HepG2 (cell line): ENCODE data around the gene BABAM2. TPM values are rescaled to one million over a fixed set of nuclear protein-coding genes. Genes with fewer than 3 reads are reported as not detected.

Experiments used
- ATAC-seq: fragments of 200-7000 bp; cut with Tn5 transposase; 3 replicates; pipeline ENCODE4 v1.9.1; 2020; ENCODE audit warnings: mild to moderate bottlenecking, moderate library complexity
- BruUV-seq: library from RNA; stranded (reverse); fragments of 400-500 nt; replicated peaks from 2 replicates; lab custom pipeline; 2021; lab: Mats Ljungman, UMichigan
- CTCF ChIA-PET: fragments of 300-600 bp; formaldehyde crosslinking; extraction: SDS; loops from one replicate; lab custom pipeline; 2021; ENCODE audit warnings: low total read pairs, inconsistent platforms, low intra/inter-chr PET ratio; lab: Yijun Ruan, JAX
- POLR2A ChIA-PET: fragments of 350-600 bp; sonication (Branson Sonifier 250); formaldehyde crosslinking; loops from one replicate; lab custom pipeline; 2020; ENCODE audit warnings: antibody characterized with exemption, inconsistent platforms; lab: Yijun Ruan, JAX
- DNase-seq: peaks from one replicate; pipeline ENCODE4 v3.0.0-alpha.2; 2015; ENCODE audit warnings: low spot score
- FAIRE-seq: peaks from 3 replicates; lab custom pipeline; 2011; peaks lifted over from hg19 to GRCh38; lab: Jason Lieb, UNC
- H2AFZ ChIP-seq: one replicate; pipeline ENCODE4 v1.6.1; 2011; ENCODE audit warnings: low read length, inconsistent platforms
- H3K27ac ChIP-seq: fragments of 300-600 bp; 3 replicates; pipeline ENCODE4 v1.8.0; 2011; ENCODE audit warnings: mixed run types, mild to moderate bottlenecking, mixed read lengths, low read length, inconsistent platforms; ENCODE audit not compliant: insufficient read depth; ENCODE audit errors: extremely low read length
- H3K27me3 ChIP-seq, 2 experiments: fragments of 200-600 bp in 1 of 2; 2 replicates in 1 of 2; 3 replicates in 1 of 2; pipeline versions ENCODE4 v1.6.0 to v1.8.0; 2011; ENCODE audit warnings: low read length in 2 of 2, mild to moderate bottlenecking in 2 of 2, moderate library complexity in 2 of 2, inconsistent platforms in 1 of 2; ENCODE audit not compliant: insufficient read depth in 2 of 2, control insufficient read depth in 1 of 2
- H3K36me3 ChIP-seq, 2 experiments: fragments of 200-600 bp in 1 of 2; replicated peaks in 1 of 2; 2 replicates in 1 of 2; 3 replicates in 1 of 2; pipeline versions ENCODE4 v1.5.1 to v1.8.0; 2011; ENCODE audit warnings: low read length in 2 of 2, inconsistent platforms in 1 of 2; ENCODE audit not compliant: insufficient read depth in 2 of 2, control insufficient read depth in 1 of 2
- H3K4me1 ChIP-seq: 2 replicates; pipeline ENCODE4 v1.5.1; 2012; ENCODE audit warnings: low read length, inconsistent platforms; ENCODE audit not compliant: insufficient read depth
- H3K4me2 ChIP-seq: 2 replicates; pipeline ENCODE4 v1.6.0; 2011; ENCODE audit warnings: low read depth, low read length, inconsistent platforms
- H3K4me3 ChIP-seq, 3 experiments: fragments of 200-600 bp in 1 of 3; sonication (generic), shearing (Covaris generic) in 1 of 3; replicated peaks in 1 of 3; 2 replicates each; pipeline ENCODE4 v1.5.1; 2011 to 2016; ENCODE audit warnings: low read length in 3 of 3, inconsistent platforms in 2 of 3, low read depth in 2 of 3, mild to moderate bottlenecking in 2 of 3, control low read depth in 1 of 3, mixed read lengths in 1 of 3; ENCODE audit not compliant: insufficient read depth in 1 of 3
- H3K79me2 ChIP-seq: one replicate; pipeline ENCODE4 v1.6.1; 2011; ENCODE audit warnings: low read length, inconsistent platforms; ENCODE audit not compliant: insufficient read depth
- H3K9ac ChIP-seq: 2 replicates; pipeline ENCODE4 v1.6.0; 2011; ENCODE audit warnings: mild to moderate bottlenecking, low read depth, low read length, inconsistent platforms; ENCODE audit not compliant: insufficient read depth
- H3K9me3 ChIP-seq: 2 replicates; pipeline ENCODE4 v1.5.1; 2012; ENCODE audit warnings: mild to moderate bottlenecking, low read length
- H4K20me1 ChIP-seq: 2 replicates; pipeline ENCODE4 v1.6.0; 2011; ENCODE audit warnings: inconsistent platforms, mild to moderate bottlenecking, low read length, moderate library complexity; ENCODE audit not compliant: insufficient read depth
- ASH2L ChIP-seq: fragments of 300-600, 200-600 bp; sonication (generic); IDR thresholded peaks from 2 replicates; pipeline ENCODE4 v1.7.0; 2017; ENCODE audit warnings: low read depth, mild to moderate bottlenecking, moderate library complexity, mixed read lengths, low read length; ENCODE audit not compliant: insufficient read length
- GZF1 ChIP-seq: sonication (generic); formaldehyde crosslinking; IDR thresholded peaks from 2 replicates; pipeline ENCODE4 v1.5.1; 2020; ENCODE audit warnings: mild to moderate bottlenecking, missing genetic modification reagents
- MATR3 ChIP-seq: sonication (generic); formaldehyde crosslinking; IDR thresholded peaks from 2 replicates; pipeline ENCODE4 v1.4.0; 2020; ENCODE audit warnings: missing genetic modification reagents
- NFYC ChIP-seq: IDR thresholded peaks from 2 replicates; pipeline ENCODE4 v1.6.1; 2016; ENCODE audit warnings: missing genetic modification reagents, missing compliant biosample characterization
- RFXANK ChIP-seq: IDR thresholded peaks from 2 replicates; pipeline ENCODE4 v1.6.1; 2016
- SIX1 ChIP-seq: sonication (generic); formaldehyde crosslinking; IDR thresholded peaks from 2 replicates; pipeline ENCODE4 v1.4.0; 2020; ENCODE audit warnings: missing genetic modification reagents, borderline replicate concordance
- ZBTB25 ChIP-seq: IDR thresholded peaks from 2 replicates; pipeline ENCODE4 v1.6.1; 2018; ENCODE audit warnings: missing genetic modification reagents
- ZBTB44 ChIP-seq: sonication (generic); formaldehyde crosslinking; IDR thresholded peaks from 2 replicates; pipeline ENCODE4 v1.4.0; 2020; ENCODE audit warnings: missing genetic modification reagents
- ZFY ChIP-seq: sonication (generic); formaldehyde crosslinking; IDR thresholded peaks from 2 replicates; pipeline ENCODE4 v1.4.0; 2020; ENCODE audit warnings: missing genetic modification reagents
- ZNF33B ChIP-seq: sonication (generic); formaldehyde crosslinking; IDR thresholded peaks from 2 replicates; pipeline ENCODE4 v1.5.1; 2020; ENCODE audit warnings: mild to moderate bottlenecking, missing genetic modification reagents
- ZNF382 ChIP-seq: sonication (generic); formaldehyde crosslinking; IDR thresholded peaks from 2 replicates; pipeline ENCODE4 v1.5.0; 2020; ENCODE audit warnings: missing genetic modification reagents, mild to moderate bottlenecking, borderline replicate concordance
- ZNF430 ChIP-seq: sonication (generic); formaldehyde crosslinking; IDR thresholded peaks from 2 replicates; pipeline ENCODE4 v1.9.0; 2021; ENCODE audit warnings: mild to moderate bottlenecking, missing genetic modification reagents
- ZNF614 ChIP-seq: IDR thresholded peaks from 2 replicates; pipeline ENCODE4 v1.6.1; 2018; ENCODE audit warnings: missing biosample characterization, missing genetic modification reagents, inconsistent platforms, borderline replicate concordance
- ZNF703 ChIP-seq: sonication (generic); formaldehyde crosslinking; IDR thresholded peaks from 2 replicates; pipeline ENCODE4 v1.5.1; 2020; ENCODE audit warnings: missing genetic modification reagents, mild to moderate bottlenecking, moderate library complexity, borderline replicate concordance
- ZNF709 ChIP-seq: sonication (generic); formaldehyde crosslinking; IDR thresholded peaks from 2 replicates; pipeline ENCODE4 v1.5.0; 2020; ENCODE audit warnings: mild to moderate bottlenecking, missing genetic modification reagents
- ZNF790 ChIP-seq: sonication (generic); formaldehyde crosslinking; IDR thresholded peaks from 2 replicates; pipeline ENCODE4 v1.8.0; 2022; ENCODE audit warnings: missing genetic modification reagents, mild to moderate bottlenecking, borderline replicate concordance
- WGBS: methylation state at CpG from one replicate; pipeline ENCODE4 v1.1.6; 2017; ENCODE audit warnings: low lambda C conversion rate; 5-methylcytosine and 5-hydroxymethylcytosine counted together
- in situ Hi-C: cut with HindIII; loops from 2 replicates; pipeline ENCODE4 v1.10.0; 2017; ENCODE audit warnings: low pct_unique_long_range_greater_than_20kb; ENCODE audit not compliant: extremely low pct_ligation_motif_present
- intact Hi-C: fragments of 100-400 bp; cut with micrococcal nuclease; formaldehyde crosslinking; loops from one replicate; pipeline ENCODE4 v1.10.0; 2022; ENCODE audit not compliant: unreplicated experiment
- polyA plus RNA-seq, 8 experiments: library from polyadenylated mRNA; depleted of rRNA in 3 of 8; stranded (reverse) in 7 of 8; unstranded in 1 of 8; fragments of >200 nt; fragmentation: Illumina TruSeq in 4 of 8; extraction: Trizol in 4 of 8; gene quantifications; 2 replicates each; pipeline versions ENCODE4 v1.2.1 to v1.2.3, GENCODE V29; 2011 to 2016; ENCODE audit warnings: low read depth in 4 of 8, missing spikeins in 1 of 8, mixed read lengths in 1 of 8; ENCODE audit not compliant: insufficient read depth in 1 of 8
- total RNA-seq, 5 experiments: library from RNA; depleted of rRNA; stranded (reverse); fragments of >200 nt; fragmentation: Illumina TruSeq; extraction: Trizol; gene quantifications; 2 replicates each; pipeline ENCODE4 v1.2.3, GENCODE V29; 2016; ENCODE audit warnings: low read depth in 1 of 5
- TF ChIP-seq, protein P1 (sequence below): sonication (generic); formaldehyde crosslinking; IDR thresholded peaks from 2 replicates; pipeline ENCODE4 v1.4.0; 2020; ENCODE audit warnings: mild to moderate bottlenecking, missing genetic modification reagents
- TF ChIP-seq, protein P2 (sequence below): sonication (generic); formaldehyde crosslinking; IDR thresholded peaks from 2 replicates; pipeline ENCODE4 v1.5.0; 2020; ENCODE audit warnings: missing genetic modification reagents

Gene BABAM2
- total and polyA plus RNA-seq, 2 of the 13 experiments (the other 11 are each of a cell fraction or from before 2014, with no cell fraction given), result 24.9 to 28.0 TPM

DNA sequence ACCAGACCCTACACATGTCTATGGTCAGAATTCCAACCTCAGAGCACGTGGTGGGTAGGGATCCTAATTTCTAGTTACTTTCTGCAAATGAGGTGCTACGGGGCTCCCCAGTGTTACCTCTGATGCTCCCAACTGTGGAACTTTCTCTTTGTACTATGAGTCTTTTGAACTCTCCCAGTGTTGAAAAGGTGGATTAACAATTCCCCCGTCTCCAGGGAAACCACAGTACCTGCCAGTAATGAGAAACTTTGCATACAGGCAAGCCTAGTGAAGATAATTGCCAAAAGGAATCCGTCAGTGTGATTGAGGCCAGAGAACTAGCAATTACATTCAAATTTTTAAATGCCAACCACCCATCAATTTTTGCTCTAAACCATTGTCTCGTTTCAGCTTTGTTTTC, 373.2 kb downstream of the BABAM2 start:
- H3K79me2 ChIP-seq, result no peaks in the 10 kb centered on the region
- H3K9me3 ChIP-seq, result no peaks in the 10 kb centered on the region
- peaks cover 2% of the 10 kb centered on the region for H3K4me1 ChIP-seq
- ATAC-seq, result no peak
- FAIRE-seq, result no peak
- no peak overlapping the region for H3K4me2 ChIP-seq
- POLR2A ChIA-PET, result interaction anchor here (0.6 kb wide), 1 partner anchor 39 kb away, joined by 3 read pairs; no protein-coding TSS in a partner anchor
- intact Hi-C loops (no loop called here), in situ Hi-C loops (no loop called here)
- no peaks in the 10 kb centered on the region for H3K27me3 ChIP-seq
- no peak overlapping the region for H2AFZ ChIP-seq
- no peaks in the 10 kb centered on the region for H4K20me1 ChIP-seq
- no peak overlapping the region for H3K4me3 ChIP-seq
- CTCF ChIA-PET, result no interaction called here
- H3K36me3 ChIP-seq, result no peaks in the 10 kb centered on the region
- DNase-seq, result no peak
- BruUV-seq, result no TSS peak
- WGBS, result 96% methylated on average over 5 of the region's 5 CpGs
- H3K27ac ChIP-seq, result no peak overlapping the region
- H3K9ac ChIP-seq, result no peak overlapping the region
- TF ChIP-seq NFYC, result no peak
- TF ChIP-seq ZNF709 (CRISPR knock-in tag), result no peak
- TF ChIP-seq ZFY, result no peak
- TF ChIP-seq ZNF703 (CRISPR knock-in tag), result no peak
- TF ChIP-seq, protein P1, sequence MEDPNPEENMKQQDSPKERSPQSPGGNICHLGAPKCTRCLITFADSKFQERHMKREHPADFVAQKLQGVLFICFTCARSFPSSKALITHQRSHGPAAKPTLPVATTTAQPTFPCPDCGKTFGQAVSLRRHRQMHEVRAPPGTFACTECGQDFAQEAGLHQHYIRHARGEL (CRISPR knock-in tag), result no peak
- no peak for TF ChIP-seq SIX1
- no peak for TF ChIP-seq ZNF614

DNA sequence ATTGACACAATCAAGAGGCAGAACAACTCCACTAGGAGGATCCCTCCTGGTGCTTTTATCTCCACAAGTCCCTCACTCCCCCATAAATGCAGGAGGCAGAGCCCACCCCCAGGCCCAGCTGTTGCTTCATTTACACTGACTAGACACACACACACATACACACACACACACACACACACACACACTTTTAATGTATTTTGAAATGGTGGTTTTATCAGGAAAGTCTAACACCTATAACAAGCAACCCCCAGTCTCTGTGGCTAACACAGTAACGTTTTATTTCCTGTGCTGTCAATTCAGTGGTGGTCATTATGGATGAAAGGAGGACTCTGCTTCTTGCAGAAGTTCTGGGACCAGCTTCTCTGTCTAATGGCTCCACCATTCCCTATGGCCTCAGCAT, 376.8 kb downstream of the BABAM2 start:
- Histone ChIP-seq H3K9me3 (no peaks in the 10 kb centered on the region), H3K27ac (no peak overlapping the region), H3K4me3 (no peak overlapping the region), H3K36me3 (no peaks in the 10 kb centered on the region), H3K79me2 (no peaks in the 10 kb centered on the region), H3K4me2 (no peak overlapping the region), H4K20me1 (no peaks in the 10 kb centered on the region), H3K4me1 (peaks cover 13% of the 10 kb centered on the region), H3K9ac (no peak overlapping the region), H2AFZ (no peak overlapping the region), H3K27me3 (no peaks in the 10 kb centered on the region)
- in situ Hi-C loops (no loop called here), intact Hi-C loops (no loop called here)
- FAIRE-seq (no peak), DNase-seq (no peak), ATAC-seq (no peak)
- WGBS, result 86% methylated on average over 1 of the region's 1 CpG
- POLR2A ChIA-PET, result no interaction called here
- CTCF ChIA-PET, result no interaction called here
- no TSS peak for BruUV-seq
- TF ChIP-seq, protein P2, sequence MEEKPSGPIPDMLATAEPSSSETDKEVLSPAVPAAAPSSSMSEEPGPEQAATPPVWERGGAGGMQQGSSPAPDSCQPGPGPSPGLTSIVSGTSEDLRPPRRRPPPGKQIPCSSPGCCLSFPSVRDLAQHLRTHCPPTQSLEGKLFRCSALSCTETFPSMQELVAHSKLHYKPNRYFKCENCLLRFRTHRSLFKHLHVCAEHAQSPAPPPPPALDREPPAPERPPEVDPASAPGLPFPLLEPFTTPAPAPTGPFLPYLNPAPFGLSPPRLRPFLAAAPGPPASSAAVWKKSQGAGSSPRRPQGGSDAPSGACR, result no peak
- TF ChIP-seq ASH2L (no peak), ZNF33B (CRISPR knock-in tag) (no peak), ZBTB44 (CRISPR knock-in tag) (no peak), ZNF430 (CRISPR knock-in tag) (no peak), MATR3 (no peak), GZF1 (CRISPR knock-in tag) (no peak), ZBTB25 (CRISPR knock-in tag) (no peak), ZNF790 (CRISPR knock-in tag) (no peak), ZNF614 (no peak), ZNF382 (CRISPR knock-in tag) (no peak), RFXANK (CRISPR knock-in tag) (no peak)
